Peyer's patch (tissue), 4 donors: Measurements from ENCODE around the gene FAM114A1. TPM values are rescaled to one million over a fixed set of nuclear protein-coding genes. Genes with fewer than 3 reads are reported as not detected.

ENCODE experiments used
- DNase-seq, 3 donors: peaks; one replicate each; pipeline ENCODE4 v3.0.0-alpha.2; 2017 to 2019
- H3K27ac ChIP-seq, 4 donors: fragments of 200-600 bp; sonication (generic); one replicate each; pipeline ENCODE4 v1.5.1; 2016 to 2019
- H3K27me3 ChIP-seq, 2 donors: fragments of 200-600 bp; sonication (generic); one replicate each; pipeline ENCODE4 v1.5.1; 2019
- H3K36me3 ChIP-seq, 3 donors: fragments of 200-600 bp; sonication (generic); one replicate each; pipeline ENCODE4 v1.5.1; 2016 to 2019
- H3K4me1 ChIP-seq, 4 donors: fragments of 200-600 bp; sonication (generic); one replicate each; pipeline ENCODE4 v1.5.1; 2016 to 2019
- H3K4me3 ChIP-seq, 4 donors: fragments of 200-600 bp; sonication (generic); 1 replicate in 3 of 4; 2 replicates in 1 of 4; pipeline ENCODE4 v1.5.1; 2016 to 2019; ENCODE audit warnings: mild to moderate bottlenecking in 1 of 4
- H3K9me3 ChIP-seq, 4 donors: fragments of 200-600 bp; sonication (generic); one replicate each; pipeline ENCODE4 v1.5.1; 2016 to 2019; ENCODE audit warnings: mild to moderate bottlenecking in 1 of 4
- POLR2A ChIP-seq, 2 donors: fragments of 450-650 bp; IDR thresholded peaks; one replicate each; pipeline ENCODE4 v1.5.1; 2017; ENCODE audit warnings: antibody characterized with exemption in 2 of 2, mild to moderate bottlenecking in 2 of 2, moderate library complexity in 2 of 2
- total RNA-seq, 4 donors: library from RNA; depleted of rRNA; stranded (reverse); fragments of >200 nt; gene quantifications; one replicate each; pipeline ENCODE4 v1.1.0, GENCODE V29; 2016
- TF ChIP-seq, protein P1 (sequence below), 6 experiments: fragments of 450-650 bp in 4 of 6; fragments of 200-600 bp in 2 of 6; sonication (generic) in 1 of 6; IDR thresholded peaks; one replicate each; pipeline ENCODE4 v1.5.1; 2017 to 2019; ENCODE audit warnings: antibody characterized with exemption in 6 of 6, mild to moderate bottlenecking in 3 of 6, moderate library complexity in 1 of 6

The FAM114A1 gene
- total RNA-seq, 4 donors from 2014 or later, result 52.2 to 106 (median 69.0) TPM

DNA sequence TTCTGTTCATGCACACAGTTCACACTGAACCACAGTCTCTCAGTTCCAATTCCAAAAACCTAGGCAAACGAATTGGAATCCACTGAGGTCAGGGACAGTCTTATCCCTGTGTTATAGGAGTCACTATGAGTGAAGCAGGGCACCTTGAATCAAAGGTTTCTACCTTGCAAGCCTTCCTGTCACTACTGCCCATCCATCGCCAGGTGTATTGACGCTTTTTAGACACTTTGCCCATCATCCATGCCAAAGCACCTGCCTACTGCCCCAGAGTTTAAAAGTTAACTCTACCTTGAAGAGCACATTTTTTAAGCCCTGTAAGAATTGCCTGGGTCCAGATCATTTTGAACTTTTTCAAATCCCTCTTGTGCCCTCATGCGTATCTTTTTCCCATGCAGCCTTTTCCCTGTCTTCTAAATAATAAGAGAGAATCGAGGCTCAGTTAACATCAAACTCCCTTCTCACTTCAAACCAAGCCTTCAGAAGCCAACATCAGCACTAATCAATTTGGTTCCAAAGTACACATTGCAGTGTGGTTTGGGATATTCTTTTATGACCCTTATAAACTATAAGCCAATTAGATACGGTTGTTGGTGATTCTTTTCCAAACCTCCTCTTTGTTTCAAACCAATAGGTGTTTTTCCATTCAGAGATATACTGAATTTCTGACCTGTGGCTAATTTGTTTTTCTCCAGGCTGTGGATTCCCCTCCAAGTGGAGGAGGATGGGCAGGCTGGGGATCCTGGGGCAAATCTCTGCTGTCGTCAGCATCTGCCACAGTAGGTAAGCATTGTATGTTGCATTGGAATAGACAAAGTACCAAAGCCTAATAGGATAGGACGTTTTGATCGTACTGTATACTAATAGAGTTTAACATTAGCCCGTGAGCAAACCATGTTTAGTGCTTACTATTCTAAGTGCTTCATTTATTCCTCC is 23.7 kb downstream of the FAM114A1 start:
- H3K4me3 ChIP-seq, result no peak overlapping the region
- peaks cover 0 to 19% (median 0%) of the 10 kb centered on the region in 4 donors for H3K4me1 ChIP-seq
- no peaks in the 10 kb centered on the region for H3K27me3 ChIP-seq
- TF ChIP-seq, protein P1, sequence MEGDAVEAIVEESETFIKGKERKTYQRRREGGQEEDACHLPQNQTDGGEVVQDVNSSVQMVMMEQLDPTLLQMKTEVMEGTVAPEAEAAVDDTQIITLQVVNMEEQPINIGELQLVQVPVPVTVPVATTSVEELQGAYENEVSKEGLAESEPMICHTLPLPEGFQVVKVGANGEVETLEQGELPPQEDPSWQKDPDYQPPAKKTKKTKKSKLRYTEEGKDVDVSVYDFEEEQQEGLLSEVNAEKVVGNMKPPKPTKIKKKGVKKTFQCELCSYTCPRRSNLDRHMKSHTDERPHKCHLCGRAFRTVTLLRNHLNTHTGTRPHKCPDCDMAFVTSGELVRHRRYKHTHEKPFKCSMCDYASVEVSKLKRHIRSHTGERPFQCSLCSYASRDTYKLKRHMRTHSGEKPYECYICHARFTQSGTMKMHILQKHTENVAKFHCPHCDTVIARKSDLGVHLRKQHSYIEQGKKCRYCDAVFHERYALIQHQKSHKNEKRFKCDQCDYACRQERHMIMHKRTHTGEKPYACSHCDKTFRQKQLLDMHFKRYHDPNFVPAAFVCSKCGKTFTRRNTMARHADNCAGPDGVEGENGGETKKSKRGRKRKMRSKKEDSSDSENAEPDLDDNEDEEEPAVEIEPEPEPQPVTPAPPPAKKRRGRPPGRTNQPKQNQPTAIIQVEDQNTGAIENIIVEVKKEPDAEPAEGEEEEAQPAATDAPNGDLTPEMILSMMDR (IDR thresholded peaks at IDR 0.05), result no peak
- TF ChIP-seq POLR2A (IDR thresholded peaks at IDR 0.05), result no peak
- no peaks in the 10 kb centered on the region for H3K9me3 ChIP-seq
- no peak for DNase-seq
- H3K36me3 ChIP-seq, result peaks cover 0 to 24% (median 0%) of the 10 kb centered on the region in 3 donors
- peak overlapping the region in 1 of 4 donors; percentile 10 for H3K27ac ChIP-seq

DNA sequence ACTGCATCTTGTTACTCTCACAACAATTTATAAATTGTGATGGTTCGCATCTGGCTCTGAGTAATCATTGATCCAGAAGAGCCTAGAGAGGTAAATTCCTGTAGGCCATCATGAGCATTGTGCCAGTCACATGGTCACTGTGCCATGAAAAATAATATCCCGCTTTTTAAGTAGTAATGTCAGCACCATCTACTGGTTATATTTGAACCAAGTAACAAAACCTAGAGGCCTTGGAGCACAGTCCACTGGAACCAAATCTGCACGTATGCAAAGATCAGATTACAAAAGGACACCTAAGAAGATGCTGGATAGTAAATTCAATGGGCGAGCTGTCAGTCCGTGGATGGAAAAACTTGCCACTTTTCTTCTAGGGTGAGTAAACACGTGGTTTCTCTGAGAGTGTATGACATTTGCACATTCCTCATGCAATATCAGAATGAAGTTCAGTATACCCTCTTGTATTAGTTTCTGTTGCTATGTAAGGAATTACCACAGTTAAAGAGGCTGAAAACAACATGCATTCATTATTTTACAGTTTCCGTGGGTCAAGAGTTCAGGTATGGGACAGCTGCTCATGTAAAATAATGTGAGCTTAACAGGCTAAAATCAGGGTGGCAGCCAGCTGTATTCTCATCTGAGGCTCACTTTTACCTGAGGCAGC is 26.8 kb downstream of the FAM114A1 start:
- no peak for DNase-seq
- H3K27ac ChIP-seq, result no peak overlapping the region
- no peaks in the 10 kb centered on the region for H3K9me3 ChIP-seq
- peaks cover 0 to 38% (median 0%) of the 10 kb centered on the region in 3 donors for H3K36me3 ChIP-seq
- H3K4me1 ChIP-seq, result peaks cover 0 to 19% (median 0%) of the 10 kb centered on the region in 4 donors
- H3K27me3 ChIP-seq, result no peaks in the 10 kb centered on the region
- TF ChIP-seq, protein P1 (IDR thresholded peaks at IDR 0.05), result no peak
- no peak for TF ChIP-seq POLR2A (IDR thresholded peaks at IDR 0.05)
- no peak overlapping the region for H3K4me3 ChIP-seq

DNA sequence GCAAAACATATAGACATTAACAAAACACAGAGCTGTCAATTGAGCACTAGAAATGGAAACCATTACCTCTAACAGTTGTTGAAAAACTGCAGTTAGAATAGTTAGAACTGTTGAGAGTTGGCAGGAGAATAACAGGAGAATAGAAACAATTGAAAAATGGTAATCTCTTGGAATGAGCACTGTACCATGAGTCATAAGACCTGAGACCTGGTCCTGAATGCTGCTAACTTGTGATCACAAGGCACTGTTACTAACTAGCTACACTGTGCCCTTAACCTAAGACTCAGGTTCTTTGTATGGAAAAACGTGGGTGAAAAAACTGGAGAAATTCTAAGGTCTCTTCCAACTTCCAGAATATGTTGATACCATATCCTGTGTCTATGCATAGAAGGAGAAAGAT is 29.3 kb downstream of the FAM114A1 start:
- Histone ChIP-seq H3K27ac (no peak overlapping the region), H3K4me1 (no peaks in the 10 kb centered on the region), H3K36me3 (peaks cover 0 to 38% (median 0%) of the 10 kb centered on the region in 3 donors), H3K4me3 (no peak overlapping the region), H3K27me3 (no peaks in the 10 kb centered on the region), H3K9me3 (no peaks in the 10 kb centered on the region)
- DNase-seq, result no peak
- TF ChIP-seq, protein P1 (IDR thresholded peaks at IDR 0.05), result no peak
- no peak for TF ChIP-seq POLR2A (IDR thresholded peaks at IDR 0.05)

DNA sequence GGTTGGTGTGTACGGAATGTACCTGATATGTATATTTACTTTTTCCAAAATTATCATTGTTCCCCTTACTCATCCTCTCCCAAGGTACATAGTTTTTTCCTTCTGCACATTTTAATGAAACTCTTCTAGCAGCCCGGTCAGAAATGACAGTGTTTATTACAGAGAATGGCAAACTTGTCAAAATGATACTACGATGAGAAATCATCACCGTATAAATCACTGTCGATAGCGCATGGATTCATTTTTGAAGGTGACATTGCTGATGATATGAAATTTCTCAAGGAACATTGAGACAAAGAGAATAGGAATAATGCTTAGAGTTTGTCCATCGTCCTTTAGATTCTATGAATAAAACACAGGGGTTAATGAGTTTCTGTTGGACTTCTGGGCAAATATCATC is 30.6 kb downstream of the FAM114A1 start:
- H3K9me3 ChIP-seq, result no peaks in the 10 kb centered on the region
- no peak overlapping the region for H3K27ac ChIP-seq
- H3K4me1 ChIP-seq, result peaks cover 0 to 5% (median 0%) of the 10 kb centered on the region in 4 donors
- TF ChIP-seq, protein P1 (IDR thresholded peaks at IDR 0.05), result no peak
- TF ChIP-seq POLR2A (IDR thresholded peaks at IDR 0.05), result no peak
- no peaks in the 10 kb centered on the region for H3K27me3 ChIP-seq
- no peak overlapping the region for H3K4me3 ChIP-seq
- H3K36me3 ChIP-seq, result peaks cover 0 to 32% (median 0%) of the 10 kb centered on the region in 3 donors
- DNase-seq, result no peak

DNA sequence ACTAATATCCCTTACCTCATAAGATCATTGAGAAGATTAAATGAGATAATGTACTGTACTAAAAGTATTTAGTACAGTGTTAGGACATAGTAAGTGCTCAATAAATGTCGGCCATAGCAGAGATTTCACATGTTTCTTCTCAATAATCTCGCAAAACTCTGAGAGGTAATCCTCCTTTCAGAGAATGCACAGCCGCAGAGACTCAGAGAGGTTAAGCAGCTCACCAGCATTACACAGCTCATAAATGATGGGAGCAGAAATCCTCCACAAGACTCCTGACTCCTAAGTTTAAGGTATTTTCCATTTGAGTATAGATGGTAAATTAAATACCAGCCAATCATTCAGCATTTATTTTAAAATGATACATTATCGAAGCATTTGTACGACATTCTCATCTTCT is 34.6 kb downstream of the FAM114A1 start:
- no peak for DNase-seq
- Histone ChIP-seq H3K27me3 (no peaks in the 10 kb centered on the region), H3K4me1 (peaks cover 0 to 24% (median 0%) of the 10 kb centered on the region in 4 donors), H3K27ac (no peak overlapping the region), H3K9me3 (no peaks in the 10 kb centered on the region), H3K36me3 (peaks cover 0 to 24% (median 0%) of the 10 kb centered on the region in 3 donors), H3K4me3 (no peak overlapping the region)
- TF ChIP-seq POLR2A (IDR thresholded peaks at IDR 0.05), result no peak

DNA sequence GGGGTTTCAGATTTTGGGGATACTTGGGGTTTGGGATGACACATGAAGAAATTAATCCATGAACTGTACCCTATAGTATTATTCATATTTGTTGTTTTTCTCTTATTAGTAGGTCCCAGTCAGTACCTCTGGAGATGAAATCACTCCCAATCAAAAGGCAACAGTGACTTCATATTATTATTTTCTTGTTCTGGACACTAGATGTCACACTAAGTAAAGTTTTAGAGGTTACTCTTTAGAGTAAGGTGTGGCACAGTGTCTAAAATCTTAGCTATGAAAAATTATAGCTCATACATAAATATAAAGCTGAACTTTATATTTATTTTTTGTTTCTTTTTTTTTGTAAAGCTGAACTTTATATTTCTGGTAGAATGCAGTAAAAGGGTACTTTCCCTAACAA is 35.1 kb downstream of the FAM114A1 start:
- H3K36me3 ChIP-seq, result peaks cover 0 to 28% (median 0%) of the 10 kb centered on the region in 3 donors
- no peak for TF ChIP-seq POLR2A (IDR thresholded peaks at IDR 0.05)
- TF ChIP-seq, protein P1 (IDR thresholded peaks at IDR 0.05), result peak in 5 of 6 experiments; percentile 38 to 64 (median 53)
- no peak overlapping the region for H3K27ac ChIP-seq
- H3K27me3 ChIP-seq, result no peaks in the 10 kb centered on the region
- H3K4me1 ChIP-seq, result peaks cover 0 to 24% (median 0%) of the 10 kb centered on the region in 4 donors
- H3K9me3 ChIP-seq, result no peaks in the 10 kb centered on the region
- H3K4me3 ChIP-seq, result no peak overlapping the region
- no peak for DNase-seq
